NCI-H510A (cell line): ENCODE results near the gene LRP5.

ENCODE experiments used
- DNase-seq: peaks from one replicate; lab custom pipeline; 2025; lab: John Stamatoyannopoulos, UW

Gene LRP5

GRCh38 chr11:68347345-68347744, 35.0 kb downstream of the LRP5 start:
- no peak for DNase-seq

DNA sequence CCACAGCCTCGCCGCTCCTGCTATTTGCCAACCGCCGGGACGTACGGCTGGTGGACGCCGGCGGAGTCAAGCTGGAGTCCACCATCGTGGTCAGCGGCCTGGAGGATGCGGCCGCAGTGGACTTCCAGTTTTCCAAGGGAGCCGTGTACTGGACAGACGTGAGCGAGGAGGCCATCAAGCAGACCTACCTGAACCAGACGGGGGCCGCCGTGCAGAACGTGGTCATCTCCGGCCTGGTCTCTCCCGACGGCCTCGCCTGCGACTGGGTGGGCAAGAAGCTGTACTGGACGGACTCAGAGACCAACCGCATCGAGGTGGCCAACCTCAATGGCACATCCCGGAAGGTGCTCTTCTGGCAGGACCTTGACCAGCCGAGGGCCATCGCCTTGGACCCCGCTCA, 35.5 kb downstream of the LRP5 start:
- no peak for DNase-seq

- DNase-seq = no peak
Observed at GRCh38 chr11:68349461-68350249, 37.3 kb downstream of the LRP5 start.

GRCh38 chr11:68350759-68351449, 38.5 kb downstream of the LRP5 start:
- DNase-seq = no peak

DNA sequence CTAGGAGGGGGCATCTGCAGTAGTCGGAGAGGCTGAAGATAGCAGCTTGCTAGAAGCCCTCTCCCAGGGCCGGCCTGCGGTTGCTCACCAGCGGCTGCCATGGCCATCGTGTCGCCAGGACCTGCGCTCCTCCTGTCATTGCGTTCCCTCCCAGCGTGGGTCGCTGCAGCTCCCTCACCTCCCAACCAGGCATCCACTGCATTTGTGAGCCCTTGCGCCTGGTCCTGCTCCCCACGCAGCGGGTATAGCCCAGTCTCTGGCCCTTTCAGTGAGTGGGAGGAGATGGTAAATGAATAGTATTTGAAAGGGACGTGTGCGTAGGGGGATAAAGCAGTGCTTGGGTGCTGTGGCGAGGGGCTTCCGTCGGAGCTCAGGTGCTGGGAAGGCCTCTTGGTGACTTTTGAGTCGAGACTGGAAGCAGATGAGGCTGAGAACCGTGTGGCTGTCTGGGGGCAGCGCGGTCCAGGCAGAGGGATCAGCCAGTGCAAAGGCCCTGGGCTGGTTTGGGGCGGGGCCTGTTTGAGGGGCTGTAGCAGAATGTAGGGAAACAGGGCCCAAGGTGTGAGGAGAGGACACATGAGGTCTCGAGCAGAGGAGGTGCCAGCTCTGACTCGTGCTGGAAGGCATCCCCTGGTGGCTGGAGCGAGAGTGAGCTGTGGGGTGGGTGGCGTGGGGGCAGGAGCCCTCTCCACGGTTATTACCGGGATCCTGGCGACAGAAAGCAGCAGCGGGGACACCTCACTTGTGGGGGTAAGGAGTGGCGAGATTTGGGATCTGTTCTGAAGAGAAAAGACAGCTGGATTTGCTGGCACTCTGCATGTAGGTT, 39.3 kb downstream of the LRP5 start:
- DNase-seq = no peak

GRCh38 chr11:68352591-68352990, 40.2 kb downstream of the LRP5 start:
- DNase-seq = no peak

DNA sequence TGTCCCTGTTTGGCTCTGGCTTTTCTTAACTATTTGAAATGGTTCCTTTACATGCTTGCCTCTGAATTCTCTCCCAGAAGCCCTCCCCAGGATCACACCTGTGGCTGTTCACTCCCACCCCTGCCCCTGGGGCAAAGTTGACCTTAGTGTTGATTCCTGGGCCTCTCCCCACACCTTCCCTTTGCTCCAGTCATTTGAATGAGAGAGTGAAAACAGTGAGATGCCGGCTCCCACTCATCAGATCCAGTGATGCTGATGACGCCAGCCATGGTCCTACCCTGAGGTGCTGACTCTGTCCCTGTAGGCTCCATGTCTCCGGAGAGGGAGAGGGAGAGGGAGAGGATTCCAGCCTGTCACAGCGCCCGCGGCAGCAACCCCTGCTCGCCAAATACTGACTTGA, 40.7 kb downstream of the LRP5 start:
- no peak for DNase-seq

- DNase-seq = no peak
Observed at GRCh38 chr11:68353669-68354068, 41.3 kb downstream of the LRP5 start.

DNA sequence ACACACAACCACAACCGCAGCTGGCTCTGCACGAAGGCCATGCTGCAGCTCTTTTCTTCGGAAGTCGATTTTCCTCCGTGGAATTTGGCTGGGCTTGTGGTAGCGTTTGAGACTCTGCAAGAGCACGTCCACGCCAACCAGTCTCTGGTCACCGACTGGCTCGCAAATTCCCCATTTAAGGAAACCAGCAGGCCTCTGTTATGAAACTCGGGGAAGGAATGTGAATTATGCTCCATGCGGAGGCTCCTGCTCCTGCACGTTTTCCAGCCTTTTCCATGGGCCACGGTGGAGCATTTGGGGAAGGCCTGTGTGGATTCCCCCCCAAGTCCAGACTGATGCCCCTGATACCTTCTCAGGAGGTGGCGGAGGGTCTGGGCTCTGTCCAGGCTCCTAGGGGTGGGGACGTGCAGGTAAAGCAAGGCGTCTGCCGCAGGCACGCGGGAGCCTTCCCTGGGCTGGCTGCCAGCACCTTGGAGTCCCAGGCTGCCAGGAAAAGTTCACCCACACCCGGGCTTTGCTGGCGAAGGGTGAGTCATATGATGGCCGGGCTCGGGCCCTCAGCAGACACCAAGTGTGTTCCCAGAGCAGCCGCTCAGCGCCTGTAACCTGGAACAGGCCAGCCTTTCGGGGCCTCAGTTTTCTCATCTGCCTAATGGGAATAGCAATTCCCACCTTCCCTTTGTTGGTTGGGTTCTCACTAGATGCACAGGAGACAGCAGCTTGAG, 41.9 kb downstream of the LRP5 start:
- DNase-seq = no peak

DNA sequence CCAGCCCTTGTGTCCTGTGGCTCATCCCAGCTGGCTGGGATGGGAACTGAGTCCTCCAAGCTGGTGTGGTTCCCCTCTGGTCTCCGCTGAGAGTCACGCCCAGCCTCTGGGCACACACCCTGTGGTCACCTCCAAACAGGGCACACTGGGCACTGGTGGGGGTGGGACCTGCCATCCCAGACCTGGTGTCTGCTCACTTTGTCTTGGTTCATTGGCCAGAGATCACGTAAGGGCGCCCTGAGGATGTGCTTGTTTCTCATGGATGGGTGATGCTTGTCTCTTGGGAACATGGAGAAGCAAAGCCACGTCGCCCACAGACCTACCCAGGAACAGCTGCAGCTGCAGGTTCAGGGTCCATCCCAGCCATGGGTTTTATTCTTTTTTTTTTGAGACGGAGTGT, 43.1 kb downstream of the LRP5 start:
- no peak for DNase-seq

DNA sequence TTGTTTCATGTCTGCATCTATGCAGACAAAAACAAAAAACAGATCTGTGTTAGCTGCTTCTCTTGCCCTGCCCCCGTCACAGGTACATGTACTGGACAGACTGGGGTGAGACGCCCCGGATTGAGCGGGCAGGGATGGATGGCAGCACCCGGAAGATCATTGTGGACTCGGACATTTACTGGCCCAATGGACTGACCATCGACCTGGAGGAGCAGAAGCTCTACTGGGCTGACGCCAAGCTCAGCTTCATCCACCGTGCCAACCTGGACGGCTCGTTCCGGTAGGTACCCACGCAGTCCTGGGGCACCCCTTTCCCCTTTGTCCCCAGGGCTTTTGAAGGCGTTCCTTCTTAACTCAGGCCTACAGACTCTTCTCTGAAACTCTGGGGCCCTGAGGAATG, 45.2 kb downstream of the LRP5 start:
- no peak for DNase-seq

GRCh38 chr11:68358416-68358815, 46.0 kb downstream of the LRP5 start:
- no peak for DNase-seq

- DNase-seq = no peak
Observed at GRCh38 chr11:68361702-68362101, 49.3 kb downstream of the LRP5 start.

- no peak for DNase-seq
Observed at GRCh38 chr11:68362801-68363379, 50.5 kb downstream of the LRP5 start.

DNA sequence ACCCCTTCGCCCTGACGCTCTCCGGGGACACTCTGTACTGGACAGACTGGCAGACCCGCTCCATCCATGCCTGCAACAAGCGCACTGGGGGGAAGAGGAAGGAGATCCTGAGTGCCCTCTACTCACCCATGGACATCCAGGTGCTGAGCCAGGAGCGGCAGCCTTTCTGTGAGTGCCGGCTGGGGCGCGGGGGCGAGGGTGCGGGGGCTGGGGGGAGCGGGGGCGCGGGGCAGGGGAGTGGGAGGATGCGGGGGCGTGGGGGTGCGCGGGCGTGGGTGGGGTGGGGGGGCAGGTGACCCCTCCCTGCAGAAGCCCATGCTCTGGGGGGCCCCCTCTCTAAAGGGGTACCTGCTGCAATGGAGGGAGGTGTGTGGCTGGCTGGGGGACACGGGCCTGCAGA, 51.4 kb downstream of the LRP5 start:
- DNase-seq = no peak

DNA sequence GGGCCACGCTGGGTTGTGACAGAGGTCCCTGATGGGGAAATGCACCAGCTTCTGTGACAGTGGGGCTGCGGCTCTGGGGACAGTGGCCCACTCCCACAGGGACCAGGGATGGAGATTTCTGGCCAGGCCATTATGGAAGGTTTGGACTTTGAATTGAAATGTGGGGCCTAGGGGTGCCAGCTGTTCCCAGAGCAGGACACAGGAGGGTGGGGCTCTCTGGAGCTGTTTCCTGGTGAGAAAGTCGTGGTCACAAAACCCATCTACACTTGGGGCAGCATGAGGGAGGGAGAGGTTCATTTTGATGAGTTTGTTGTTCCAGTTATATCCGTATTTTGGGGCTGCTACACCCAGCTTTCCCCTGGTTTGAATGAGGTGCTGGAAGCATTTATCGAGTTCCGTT, 52.2 kb downstream of the LRP5 start:
- DNase-seq = no peak

- no peak for DNase-seq
Observed at GRCh38 chr11:68365943-68366435, 53.6 kb downstream of the LRP5 start.

GRCh38 chr11:68367252-68367651, 54.9 kb downstream of the LRP5 start:
- no peak for DNase-seq

DNA sequence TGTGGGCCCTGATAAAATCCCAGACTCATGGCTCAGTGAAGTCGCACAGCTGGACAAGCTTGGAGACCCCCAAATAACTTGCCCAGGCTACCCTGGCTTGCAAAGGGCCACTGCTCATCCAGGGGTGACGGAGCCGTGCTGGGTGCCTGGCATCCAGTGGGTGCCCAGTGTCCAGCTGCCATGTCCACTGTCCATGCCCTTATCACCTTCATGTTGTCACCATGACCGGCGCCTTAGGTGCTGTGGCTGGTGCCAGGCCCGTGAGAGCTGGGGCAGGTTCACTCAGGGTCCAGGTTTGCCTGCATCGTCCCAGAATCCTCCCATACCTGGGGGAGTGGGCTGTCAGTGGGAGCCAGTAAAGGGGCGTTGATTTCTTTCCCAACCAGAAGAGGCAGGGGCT, 57.4 kb downstream of the LRP5 start:
- no peak for DNase-seq

DNA sequence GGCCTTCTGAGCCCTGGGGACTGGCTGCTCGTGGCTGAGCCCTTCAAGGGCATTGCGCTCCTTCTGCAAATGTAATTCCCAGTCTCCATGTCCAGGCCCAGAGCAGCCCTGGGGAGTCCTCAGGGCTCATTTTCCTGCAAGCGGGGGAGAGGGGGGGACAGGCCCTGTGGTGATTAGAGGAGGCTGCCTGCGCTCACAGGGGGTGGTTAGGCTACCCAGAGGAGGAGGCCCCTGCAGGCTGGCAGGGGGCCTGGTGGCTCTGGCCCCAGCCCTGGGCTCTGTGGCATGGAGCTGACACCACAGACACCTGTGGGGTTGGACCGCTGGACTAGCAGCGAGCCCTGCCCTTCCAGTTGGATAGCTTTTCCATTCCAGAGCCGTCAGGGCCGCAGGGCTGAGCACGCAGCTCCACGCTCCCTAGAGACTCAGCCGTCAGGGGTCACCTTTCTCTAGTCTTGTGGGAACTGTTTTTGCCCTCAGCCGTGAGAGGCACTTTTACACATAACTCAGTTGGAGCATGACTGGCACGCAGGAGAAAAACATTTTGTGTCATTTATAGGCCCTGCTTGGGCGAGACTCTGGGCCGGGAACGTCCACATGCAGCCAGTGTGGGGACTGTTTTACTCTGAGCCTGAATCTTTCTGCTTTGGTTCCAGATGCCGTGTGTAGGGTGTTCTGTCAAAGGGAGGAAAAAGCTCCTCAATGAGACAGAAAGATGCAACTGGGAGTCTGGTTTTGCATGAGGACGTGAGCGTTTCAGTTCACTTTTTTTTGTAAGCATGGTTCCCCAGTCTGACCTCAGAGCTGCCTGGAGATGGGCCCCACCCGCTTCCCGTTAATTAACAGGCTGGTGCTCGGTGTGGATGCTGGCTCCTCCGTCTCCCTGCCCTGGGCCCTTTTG, 58.1 kb downstream of the LRP5 start:
- no peak for DNase-seq
